HG02763 (cell line): ENCODE measurements around the gene TIMD4.

Experiments used
- ATAC-seq: cut with Tn5 transposase; IDR thresholded peaks from one replicate; pipeline ENCODE4 v1.9.1; 2021; ENCODE audit warnings: mild to moderate bottlenecking, moderate library complexity; ENCODE audit not compliant: unreplicated experiment

The TIMD4 gene

GRCh38 chr5:156922207-156922792, 40.7 kb downstream of the TIMD4 start:
- peak; percentile 32 for ATAC-seq

DNA sequence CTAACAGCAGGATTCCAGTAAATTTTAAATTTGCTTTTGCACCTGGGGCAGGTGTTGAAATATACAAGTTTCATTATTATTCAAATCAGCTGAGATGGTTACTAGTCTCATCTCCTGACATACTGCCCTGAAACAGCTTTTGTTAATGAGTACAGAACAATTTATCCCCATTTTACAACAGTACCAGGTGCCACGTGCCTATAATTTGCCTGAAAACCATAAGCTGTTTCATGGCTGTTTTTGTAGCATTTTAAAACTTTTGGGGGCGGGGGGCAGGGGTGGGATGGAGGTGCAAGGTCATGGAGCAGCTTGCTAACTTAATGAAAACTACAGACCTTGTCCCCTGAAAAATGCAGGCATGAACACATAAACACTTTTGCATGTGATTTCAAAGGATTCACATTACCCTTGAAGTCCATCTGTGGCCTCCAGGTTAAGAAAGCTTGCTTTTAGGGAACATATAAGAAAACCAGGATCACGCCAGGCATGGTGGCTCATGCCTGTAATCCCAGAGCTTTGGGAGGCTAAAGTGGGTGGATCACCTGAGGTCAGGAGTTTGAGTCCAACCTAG, 42.1 kb downstream of the TIMD4 start:
- ATAC-seq, result peak; percentile 61

GRCh38 chr5:156920042-156920860, 42.8 kb downstream of the TIMD4 start:
- peak; percentile 64 for ATAC-seq

GRCh38 chr5:156918311-156918845, 44.6 kb downstream of the TIMD4 start:
- no peak for ATAC-seq

GRCh38 chr5:156914371-156914737, 48.7 kb downstream of the TIMD4 start:
- ATAC-seq, result peak; percentile 14

DNA sequence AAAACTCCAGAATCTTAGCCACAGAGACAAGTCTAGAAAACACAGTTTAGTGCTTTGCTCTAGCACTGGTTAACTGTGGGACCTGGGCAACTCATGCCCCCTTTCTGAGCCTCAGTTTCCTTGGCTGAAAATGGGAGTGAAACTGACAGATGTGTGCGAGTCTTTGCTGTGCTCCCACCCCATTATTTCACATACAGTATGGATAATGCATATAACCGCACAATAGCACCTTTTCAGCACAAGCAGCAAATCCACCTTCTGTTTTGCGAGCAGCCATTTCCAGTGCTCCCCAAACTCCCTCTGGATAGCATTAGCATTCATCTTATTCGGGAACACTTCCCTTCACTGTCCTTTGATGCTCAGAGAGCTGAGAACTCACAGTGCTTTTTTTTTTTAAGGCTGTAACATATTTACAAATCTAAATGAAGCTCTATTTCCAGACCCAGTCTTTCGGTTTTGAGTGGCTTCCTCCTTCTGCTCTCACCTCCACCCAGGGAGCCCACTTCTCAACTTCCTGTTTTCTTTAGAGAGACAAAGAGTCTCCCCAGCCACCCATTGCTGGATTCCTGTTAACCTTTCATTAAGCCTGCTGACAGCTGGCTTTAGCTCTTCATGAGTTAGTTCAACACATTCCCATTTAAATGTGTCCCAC, 49.2 kb downstream of the TIMD4 start:
- peak; percentile 91 for ATAC-seq

GRCh38 chr5:156913355-156913718, 49.7 kb downstream of the TIMD4 start:
- ATAC-seq, result no peak

GRCh38 chr5:156912869-156913268, 50.2 kb downstream of the TIMD4 start:
- ATAC-seq, result no peak

DNA sequence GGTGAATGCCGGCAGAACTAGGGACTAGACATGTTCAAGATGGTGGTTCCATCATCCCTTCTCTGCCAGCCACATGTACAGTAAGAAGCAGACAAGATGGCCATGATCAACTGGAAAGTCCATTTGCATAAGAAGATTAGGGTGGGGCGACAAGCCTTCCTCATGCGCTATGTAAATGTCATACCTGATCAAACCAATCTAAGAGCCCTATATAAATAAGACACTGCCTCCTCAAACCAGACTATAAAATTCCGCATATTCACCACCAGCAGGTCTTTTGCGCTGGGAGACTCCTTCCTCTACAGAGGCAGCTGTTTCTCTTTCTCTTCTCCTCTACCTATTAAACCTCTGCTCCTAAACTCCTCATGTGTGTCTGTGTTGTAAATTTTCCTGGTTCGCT, 53.8 kb downstream of the TIMD4 start:
- ATAC-seq, result no peak

GRCh38 chr5:156907667-156908066, 55.4 kb downstream of the TIMD4 start:
- ATAC-seq, result no peak

DNA sequence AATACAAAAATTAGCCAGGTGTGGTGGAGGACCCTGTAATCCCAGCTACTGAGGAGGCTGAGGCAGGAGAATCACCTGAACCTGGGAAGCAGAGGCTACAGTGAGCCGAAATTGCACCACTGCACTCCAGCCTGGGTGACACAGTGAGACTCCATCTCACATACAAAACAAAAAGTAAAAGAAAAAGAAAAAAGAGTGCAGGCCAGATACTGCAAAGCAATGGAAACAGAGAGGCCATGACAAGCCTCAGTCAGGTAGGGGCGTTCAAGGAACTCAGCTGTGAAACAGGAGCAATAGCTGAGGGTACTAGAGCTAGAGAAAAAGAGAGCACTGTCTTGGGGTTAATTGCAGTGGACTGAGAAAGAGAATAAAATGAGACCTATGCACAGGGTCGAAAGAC, 56.2 kb downstream of the TIMD4 start:
- no peak for ATAC-seq

- no peak for ATAC-seq
These were observed 66.5 kb downstream of the TIMD4 start for GRCh38 chr5:156896546-156896945.

- ATAC-seq, result peak; percentile 61
These were observed 69.5 kb downstream of the TIMD4 start for GRCh38 chr5:156893517-156893916.

DNA sequence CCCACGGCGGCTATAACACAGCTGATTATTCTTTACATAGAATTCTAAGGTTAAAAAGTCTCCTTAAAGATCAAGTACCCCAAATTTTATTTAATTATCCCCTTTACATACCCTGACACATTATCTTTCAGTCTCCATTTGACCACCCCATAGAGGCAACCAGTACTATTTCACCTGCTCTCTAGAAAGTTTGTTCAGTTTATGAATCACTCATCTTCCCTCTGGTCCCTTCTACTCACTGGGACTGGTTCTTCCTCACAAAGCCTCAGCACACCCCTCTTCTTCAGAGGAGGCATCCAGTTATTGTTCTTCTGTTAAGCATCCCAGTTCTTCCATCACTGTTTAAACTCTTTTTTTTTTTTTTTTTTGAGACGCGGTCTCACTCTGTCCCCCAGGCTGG, 70.2 kb downstream of the TIMD4 start:
- no peak for ATAC-seq

DNA sequence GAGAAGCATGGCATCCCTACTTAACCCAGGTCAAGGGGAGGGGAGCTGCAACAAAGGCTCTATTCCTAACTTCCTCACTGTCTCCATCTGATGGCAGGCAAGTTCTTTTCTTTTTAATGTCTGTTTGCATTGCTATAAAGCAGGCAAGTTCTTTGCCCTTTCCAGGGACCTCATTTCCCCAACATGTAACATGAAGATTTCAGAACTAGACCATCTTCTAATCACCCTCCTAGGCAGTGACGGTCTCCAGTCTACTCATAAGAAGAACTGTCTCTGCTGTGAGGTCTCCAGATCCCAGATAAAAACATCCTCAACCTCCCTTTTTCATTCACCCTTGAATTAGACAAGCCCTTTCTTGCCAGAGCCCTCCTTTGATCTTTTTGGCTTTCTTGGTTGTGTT, 70.8 kb downstream of the TIMD4 start:
- no peak for ATAC-seq

- ATAC-seq, result no peak
These were observed 74.5 kb downstream of the TIMD4 start for GRCh38 chr5:156888520-156888919.

- ATAC-seq, result no peak
These were observed 79.6 kb downstream of the TIMD4 start for GRCh38 chr5:156883316-156883875.

GRCh38 chr5:156879665-156880285, 83.3 kb downstream of the TIMD4 start:
- peak; percentile 93 for ATAC-seq

DNA sequence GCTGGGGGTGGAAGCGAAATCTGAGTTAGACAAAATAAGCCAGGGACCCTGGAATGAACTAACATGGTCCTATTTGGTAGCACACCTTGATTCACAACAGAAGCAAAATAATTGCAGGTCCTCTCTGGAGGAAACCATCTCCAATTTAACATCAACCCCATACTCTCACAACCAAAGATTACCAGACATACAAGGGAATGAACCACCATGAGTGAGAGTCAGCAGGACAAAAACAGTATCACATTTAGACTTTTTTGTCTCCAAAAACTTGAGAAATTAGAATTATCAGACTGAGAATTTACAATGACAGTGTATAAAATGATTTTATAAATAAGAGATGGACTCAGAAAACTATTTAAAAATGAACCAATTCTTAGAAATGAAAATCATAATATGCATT, 91.8 kb downstream of the TIMD4 start:
- ATAC-seq, result no peak

DNA sequence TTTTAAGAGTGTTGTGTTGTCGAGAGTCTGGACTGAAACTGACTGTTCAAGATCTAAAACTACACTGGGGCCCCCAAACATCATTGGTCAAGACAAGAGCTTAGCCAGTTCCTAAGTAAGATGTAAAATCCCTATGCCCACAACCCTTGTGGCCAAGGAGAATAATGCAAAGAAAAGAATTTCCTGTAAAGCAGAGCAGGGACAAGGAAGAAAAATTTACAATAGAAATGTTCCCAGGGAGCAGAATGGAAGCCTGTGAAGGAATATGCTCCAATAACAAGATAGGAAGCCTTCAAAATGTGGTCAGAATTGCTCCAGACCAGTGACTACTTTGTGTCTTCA, 92.6 kb downstream of the TIMD4 start:
- ATAC-seq, result no peak
